GM21825 (cell line): ENCODE results near the gene MRPL20.
"Not testable (repeated sequence)": the region's sequence is repeated elsewhere in the genome, so short reads cannot be mapped to it uniquely, and the experiment has no call there.

Experiments used
- ATAC-seq: cut with Tn5 transposase; IDR thresholded peaks from one replicate; pipeline ENCODE4 v1.9.1; 2021; ENCODE audit warnings: mild to moderate bottlenecking, moderate library complexity; ENCODE audit not compliant: unreplicated experiment

MRPL20 gene

DNA sequence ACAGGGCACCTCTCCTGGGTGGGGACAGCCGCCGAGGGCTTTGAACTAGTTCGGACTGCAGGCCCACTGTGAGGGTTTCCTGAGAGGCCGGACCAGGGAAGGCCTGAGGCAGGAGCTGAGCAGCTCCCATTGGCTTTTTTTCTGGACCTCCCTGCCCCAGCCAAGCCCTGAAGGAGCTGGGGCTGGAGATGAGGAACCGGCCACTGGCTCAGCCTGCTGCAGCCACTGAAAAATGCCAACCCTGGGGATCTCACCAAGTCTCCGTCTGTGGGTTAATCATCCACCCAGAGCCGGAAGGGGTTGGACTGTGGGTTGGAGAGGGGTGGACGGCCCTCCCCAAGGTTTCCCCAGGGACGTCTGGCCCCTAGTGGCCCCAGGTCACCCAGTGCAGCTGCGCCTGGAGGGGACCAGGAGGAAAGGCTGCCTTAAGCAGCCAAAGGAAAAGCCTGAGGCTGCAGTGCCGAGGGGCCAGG is 30.8 kb upstream of the MRPL20 start:
- ATAC-seq = no peak

- ATAC-seq = no peak
Measured at GRCh38 chr1:1437033-1437903, 30.2 kb upstream of the MRPL20 start.

DNA sequence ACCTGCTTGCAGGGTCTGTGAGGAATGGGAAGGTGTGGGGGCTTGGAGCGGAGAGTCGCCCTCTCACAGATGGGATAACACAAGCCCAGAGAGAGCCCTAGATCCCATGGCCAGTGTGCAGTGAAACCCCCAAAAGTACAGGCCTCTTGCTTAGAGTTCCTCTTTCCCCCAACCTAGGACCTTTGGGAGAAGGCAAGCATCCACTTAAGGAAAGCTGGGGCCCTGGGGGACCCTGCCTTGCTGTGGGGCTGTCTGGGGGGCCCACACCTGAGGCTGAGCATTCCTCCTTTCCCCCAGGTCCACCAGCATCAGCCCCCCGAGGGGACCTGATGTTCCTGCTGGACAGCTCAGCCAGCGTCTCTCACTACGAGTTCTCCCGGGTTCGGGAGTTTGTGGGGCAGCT is 29.5 kb upstream of the MRPL20 start:
- ATAC-seq = no peak

DNA sequence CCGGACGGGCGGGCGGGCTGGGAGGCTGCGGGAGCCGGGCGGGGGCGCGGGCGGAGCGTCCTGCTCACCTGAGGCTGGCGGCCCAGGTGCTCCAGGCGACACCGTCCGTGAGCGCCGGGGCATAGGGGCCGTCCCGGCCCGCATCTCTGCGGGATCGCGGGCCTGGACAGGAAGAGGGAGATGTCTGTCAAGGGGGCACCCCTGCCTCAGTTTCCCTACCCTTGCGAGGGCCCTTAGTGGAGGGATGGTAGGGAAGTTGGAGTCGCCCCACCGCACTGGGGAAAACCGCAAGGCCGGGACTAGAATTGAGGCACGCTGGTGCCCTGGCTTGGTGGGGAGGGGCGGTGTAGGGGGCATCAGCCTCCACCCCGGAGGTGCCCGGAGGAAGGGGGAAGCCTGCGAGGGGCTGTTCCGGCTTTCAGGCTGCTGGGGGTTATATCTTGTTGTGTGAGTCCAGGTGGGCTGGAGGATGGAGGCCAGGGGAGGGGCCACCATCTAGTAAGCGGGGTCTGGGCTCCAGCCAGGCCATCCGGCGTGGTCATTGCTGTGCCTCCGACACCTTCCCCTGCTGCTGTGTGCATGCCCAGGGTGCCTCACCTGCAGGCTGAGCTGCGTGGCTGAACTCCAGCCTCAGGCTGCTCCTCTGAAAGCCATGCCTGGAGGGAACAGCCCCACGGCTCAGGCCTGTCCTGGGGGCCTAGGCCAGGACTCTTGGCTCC is 29.0 kb upstream of the MRPL20 start:
- no peak for ATAC-seq

GRCh38 chr1:1435106-1435903 is 28.2 kb upstream of the MRPL20 start, which contains the start of gene VWA1:
VWA1 (plus strand) TSS chr1:1435690; CDS start chr1:1435749, 59 bp downstream.
- peak; percentile 49 for ATAC-seq

- no peak for ATAC-seq
Measured at GRCh38 chr1:1434824-1435105, 27.7 kb upstream of the MRPL20 start.

DNA sequence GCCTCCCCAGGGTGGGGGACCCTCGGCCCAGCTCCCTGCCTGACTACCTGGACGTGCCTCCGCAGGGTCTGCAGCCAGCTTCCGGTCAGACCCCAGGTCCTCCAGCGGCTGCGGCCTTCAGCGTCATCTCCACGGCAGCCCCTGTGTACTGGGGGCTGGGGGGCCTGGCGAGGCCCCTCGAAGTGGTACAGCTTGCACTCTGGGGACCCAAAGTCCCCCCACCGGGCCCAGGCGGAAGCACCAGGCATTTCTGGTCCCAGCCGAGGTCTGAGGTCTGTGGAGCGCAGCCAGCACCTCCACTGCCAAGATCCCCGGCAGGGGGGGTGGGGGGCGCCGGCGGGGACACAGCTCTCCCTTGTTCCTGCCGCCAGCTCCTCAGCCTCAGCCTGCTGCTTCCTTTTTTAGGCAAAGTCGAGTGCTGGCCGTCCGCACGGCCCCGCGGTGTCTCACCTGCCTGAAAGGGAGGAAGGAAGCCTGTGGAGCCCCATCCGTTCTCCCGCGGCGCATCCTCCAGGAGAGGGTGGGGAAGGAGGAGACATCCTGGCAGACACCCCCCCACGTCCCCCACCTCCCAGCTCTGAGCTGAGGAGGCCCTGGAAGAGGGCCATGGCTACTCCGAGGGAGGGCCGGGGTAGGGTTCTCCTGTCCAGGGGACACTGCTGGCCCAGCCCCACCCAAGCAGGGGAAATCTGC is 27.2 kb upstream of the MRPL20 start:
- ATAC-seq = no peak

DNA sequence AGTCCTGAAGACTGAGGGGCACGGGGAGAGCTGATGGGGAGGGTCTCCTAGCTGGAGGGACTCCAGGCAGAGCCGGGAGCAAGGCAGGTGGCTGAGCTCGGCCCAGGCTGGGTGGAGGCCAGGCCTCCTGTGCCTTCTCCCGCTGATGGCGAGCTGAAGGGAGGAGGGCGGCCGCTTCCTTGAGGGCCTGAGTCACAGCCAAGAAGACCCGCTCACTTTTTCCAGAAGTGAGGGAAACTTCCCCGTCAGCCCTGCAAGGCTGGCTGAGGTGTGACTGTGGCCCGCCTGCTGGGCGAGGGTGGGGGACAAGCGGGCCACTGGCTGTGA is 26.7 kb upstream of the MRPL20 start:
- ATAC-seq = no peak

- no peak for ATAC-seq
Measured at GRCh38 chr1:1432951-1433803, 26.1 kb upstream of the MRPL20 start.

DNA sequence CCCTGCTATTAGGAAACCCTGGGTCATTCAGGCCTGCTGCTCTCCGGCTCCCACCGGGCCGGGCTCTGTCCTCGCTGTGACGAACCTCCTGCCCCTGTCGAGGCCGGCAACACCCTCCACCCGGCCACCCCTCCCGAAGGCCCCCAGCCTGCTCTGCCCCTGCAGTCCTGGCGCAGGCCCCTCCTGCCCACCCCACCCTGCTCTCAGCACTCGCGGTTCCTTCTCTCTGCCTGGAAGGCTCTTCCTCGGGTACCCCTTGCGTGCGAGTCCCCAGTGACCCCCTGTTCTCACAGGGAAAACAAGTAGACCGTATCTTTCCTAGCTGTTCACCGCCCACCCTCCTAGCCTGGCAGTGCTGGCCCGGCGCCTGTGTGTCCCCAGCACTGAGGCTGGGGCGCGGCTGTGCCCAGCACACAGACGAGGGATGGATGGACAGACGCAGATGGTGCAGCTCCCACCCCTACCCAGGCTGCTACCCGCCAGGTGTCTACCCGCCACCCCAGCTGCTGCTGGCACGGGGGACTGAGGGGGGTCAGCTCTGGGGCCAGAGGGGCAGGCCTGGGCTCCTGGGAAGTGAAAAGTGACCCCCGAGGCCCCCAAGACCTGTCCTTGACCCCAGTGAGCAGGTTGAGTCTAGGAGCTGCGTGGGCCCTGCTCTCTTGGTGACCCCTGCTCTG is 25.3 kb upstream of the MRPL20 start:
- no peak for ATAC-seq

- ATAC-seq = no peak
Measured at GRCh38 chr1:1431845-1432273, 24.8 kb upstream of the MRPL20 start.

DNA sequence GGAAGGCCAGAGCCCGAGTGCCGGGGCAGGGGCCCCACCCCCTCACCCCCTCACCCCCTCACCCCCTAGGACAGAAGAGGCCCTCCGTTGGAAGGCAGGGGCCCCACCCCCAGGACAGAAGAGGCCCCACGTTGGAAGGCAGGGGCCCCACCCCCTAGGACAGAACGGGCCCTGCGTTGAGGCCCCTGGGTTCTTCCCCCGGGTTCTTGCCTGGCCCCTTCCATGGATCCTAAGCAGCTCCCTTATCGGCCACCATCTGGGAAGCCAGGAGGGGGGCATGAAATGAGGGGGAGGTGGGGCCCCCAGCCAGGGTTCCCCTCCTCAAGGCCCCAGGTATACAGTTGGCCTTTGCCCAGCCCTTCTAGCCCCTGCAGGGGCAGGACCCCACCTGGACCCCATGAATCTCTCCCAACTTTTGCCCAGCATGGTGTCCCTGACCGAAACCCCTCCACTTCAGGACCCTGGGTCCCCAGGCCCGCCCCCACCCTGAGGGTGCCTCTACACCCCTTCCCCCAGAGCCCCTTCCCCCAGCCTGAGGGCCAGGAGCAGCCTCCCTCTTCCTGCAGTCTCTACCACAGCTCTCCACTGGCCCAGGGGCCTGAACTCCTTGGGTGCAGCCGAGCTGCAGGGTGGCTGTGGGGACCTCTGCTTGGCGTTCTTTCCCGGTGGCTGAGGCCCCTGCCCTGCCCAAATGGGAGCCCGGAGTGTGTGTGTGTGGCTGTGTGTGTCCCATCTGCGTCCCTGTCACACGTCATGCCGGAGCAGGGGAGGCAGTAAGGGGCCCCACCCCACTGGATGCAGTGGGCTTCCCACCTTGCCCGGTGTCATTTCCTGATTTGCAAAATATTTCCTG is 24.1 kb upstream of the MRPL20 start:
- no peak for ATAC-seq

DNA sequence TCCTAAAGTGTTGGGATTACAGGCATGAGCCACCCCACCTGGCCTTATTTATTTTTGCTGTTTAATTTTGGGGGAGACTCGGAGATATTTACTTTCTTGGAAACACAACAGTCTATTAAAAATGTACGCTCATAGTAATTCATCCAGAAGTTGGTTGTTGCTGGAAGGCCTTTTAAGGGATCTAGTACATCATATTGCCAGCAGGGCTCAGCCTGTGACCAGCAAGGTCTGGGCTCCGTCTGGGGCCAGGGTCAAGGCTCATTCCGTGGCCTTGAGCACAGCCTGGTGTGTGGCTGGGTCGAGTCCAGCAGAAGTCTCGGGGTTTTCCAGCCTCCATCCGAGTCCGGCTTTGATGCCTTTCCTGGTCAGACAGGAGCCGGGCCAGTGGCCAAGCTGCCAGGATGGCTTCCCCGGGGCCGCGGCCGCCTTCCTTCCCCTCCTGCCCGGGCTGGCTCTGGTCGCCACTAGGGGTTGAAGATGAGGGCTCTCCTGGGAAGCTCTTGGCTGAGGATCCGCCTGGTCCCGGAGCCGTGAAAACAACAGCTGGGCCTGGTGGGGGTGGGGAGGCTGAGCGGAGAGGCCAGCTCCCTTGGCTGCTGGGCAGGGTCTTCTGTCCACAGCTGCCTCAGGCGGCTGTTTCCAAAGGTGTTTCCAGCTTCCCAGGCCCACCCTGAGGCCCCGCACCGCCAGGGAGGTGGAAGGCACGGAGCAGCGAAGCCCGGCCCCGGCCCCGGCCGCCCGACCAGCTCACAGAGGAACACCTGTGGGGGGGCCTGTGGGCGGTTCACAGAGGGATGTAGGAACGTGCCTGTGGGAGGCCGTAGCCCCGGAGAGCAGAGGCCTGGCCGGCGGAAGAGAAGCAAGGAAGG is 23.3 kb upstream of the MRPL20 start:
- no peak for ATAC-seq

DNA sequence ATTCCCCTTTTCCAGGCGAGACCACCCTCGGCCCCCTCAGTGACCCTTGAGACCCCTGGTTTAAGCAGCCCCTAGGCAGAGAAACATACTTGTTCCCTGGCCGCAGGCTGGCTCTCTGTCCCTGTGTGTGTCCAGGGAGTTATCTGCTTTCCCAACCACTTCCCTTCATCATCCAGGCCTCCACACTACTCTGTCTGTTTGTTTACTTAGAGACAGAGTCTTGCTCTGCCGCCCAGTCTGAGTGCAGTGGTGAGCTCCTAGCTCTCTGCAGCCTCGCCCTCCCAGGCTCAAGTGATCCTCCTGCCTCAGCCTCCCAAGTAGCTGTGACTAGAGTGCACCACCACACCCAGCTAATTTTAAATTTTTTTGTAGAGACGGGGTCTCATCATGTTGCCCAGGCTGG is 22.6 kb upstream of the MRPL20 start:
- no peak for ATAC-seq

DNA sequence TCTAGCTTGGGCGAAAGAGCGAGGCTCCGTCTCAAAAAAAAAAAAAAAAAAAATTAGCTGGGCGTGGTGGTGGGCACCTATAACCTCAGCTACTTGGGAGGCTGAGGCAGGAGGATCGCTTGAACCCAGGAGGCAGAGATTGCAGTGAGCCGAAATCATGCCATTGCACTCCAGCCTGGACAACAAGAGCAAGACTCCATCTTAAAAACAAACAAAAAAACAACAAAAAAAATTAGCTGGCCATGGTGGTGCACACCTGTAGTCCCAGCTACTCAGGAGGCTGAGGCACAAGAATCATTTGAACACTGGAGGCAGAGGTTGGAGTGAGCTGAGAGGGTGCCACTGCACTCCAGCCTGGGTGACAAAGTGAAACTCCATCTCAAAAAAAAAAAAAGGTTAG is 21.9 kb upstream of the MRPL20 start:
- ATAC-seq = not testable (repeated sequence)

GRCh38 chr1:1428174-1428573 is 21.1 kb upstream of the MRPL20 start:
- no peak for ATAC-seq

- ATAC-seq = no peak
Measured at GRCh38 chr1:1427820-1428148, 20.7 kb upstream of the MRPL20 start.
